GM23338 (cell line): Measurements from ENCODE around the gene TCHH. TPM values are rescaled to one million over a fixed set of nuclear protein-coding genes. Genes with fewer than 3 reads are reported as not detected.

ENCODE experiments used
- ATAC-seq: fragments of 200-7000 bp; cut with Tn5 transposase; 3 replicates; pipeline ENCODE4 v1.9.1; 2020
- DNase-seq: peaks from one replicate; pipeline ENCODE4 v3.0.0-alpha.2; 2015; ENCODE audit warnings: low spot score
- H2AFZ ChIP-seq: fragments of 200-600 bp; sonication (generic); 2 replicates; pipeline ENCODE4 v1.8.0; 2016; ENCODE audit warnings: antibody characterized with exemption, mild to moderate bottlenecking, moderate library complexity
- H3F3A ChIP-seq: fragments of 200-600 bp; sonication (generic); replicated peaks from 2 replicates; pipeline ENCODE4 v1.8.0; 2017; ENCODE audit warnings: antibody characterized with exemption, mixed run types, low read depth
- H3K27ac ChIP-seq: fragments of 200-600 bp; sonication (generic); 2 replicates; pipeline ENCODE4 v1.6.1; 2016; ENCODE audit warnings: low read depth
- H3K27me3 ChIP-seq: fragments of 200-600 bp; sonication (generic); 2 replicates; pipeline ENCODE4 v1.8.0; 2016; ENCODE audit warnings: mild to moderate bottlenecking, mixed run types, moderate library complexity; ENCODE audit not compliant: insufficient read depth
- H3K36me3 ChIP-seq: fragments of 200-600 bp; sonication (generic); 2 replicates; pipeline ENCODE4 v1.8.0; 2016; ENCODE audit warnings: mild to moderate bottlenecking; ENCODE audit not compliant: insufficient read depth
- H3K4me1 ChIP-seq: fragments of 200-600 bp; sonication (generic); 2 replicates; pipeline ENCODE4 v1.8.0; 2016; ENCODE audit warnings: mild to moderate bottlenecking, moderate library complexity; ENCODE audit not compliant: insufficient read depth
- H3K4me2 ChIP-seq: fragments of 200-600 bp; sonication (generic); 2 replicates; pipeline ENCODE4 v1.7.1; 2017; ENCODE audit warnings: mixed run types
- H3K4me3 ChIP-seq: fragments of 200-600 bp; sonication (generic); 2 replicates; pipeline ENCODE4 v1.6.1; 2016; ENCODE audit warnings: mixed run types
- H3K79me2 ChIP-seq: fragments of 200-600 bp; sonication (generic); replicated peaks from 2 replicates; pipeline ENCODE4 v1.8.0; 2017; ENCODE audit warnings: mild to moderate bottlenecking; ENCODE audit not compliant: insufficient read depth
- H3K9me2 ChIP-seq: fragments of 200-600 bp; sonication (generic); 2 replicates; pipeline ENCODE4 v1.8.0; 2017; ENCODE audit not compliant: insufficient read depth
- H4K20me1 ChIP-seq: fragments of 200-600 bp; sonication (generic); replicated peaks from 2 replicates; pipeline ENCODE4 v1.8.0; 2017; ENCODE audit warnings: mild to moderate bottlenecking; ENCODE audit not compliant: insufficient read depth
- H3K27ac Mint-ChIP-seq: 2 replicates; pipeline ENCODE4 v1.8.0; 2020; ENCODE audit warnings: inconsistent platforms, mild to moderate bottlenecking, moderate library complexity, mixed read lengths
- H3K27me3 Mint-ChIP-seq: 3 replicates; pipeline ENCODE4 v1.8.0; 2022; ENCODE audit warnings: low read depth, mild to moderate bottlenecking, moderate library complexity, mixed read lengths, inconsistent platforms; ENCODE audit not compliant: insufficient read depth, poor library complexity
- H3K36me3 Mint-ChIP-seq: 3 replicates; pipeline ENCODE4 v1.8.0; 2021; ENCODE audit warnings: low read depth, mild to moderate bottlenecking, inconsistent platforms, moderate library complexity, mixed read lengths
- H3K4me1 Mint-ChIP-seq: 3 replicates; pipeline ENCODE4 v1.8.0; 2020; ENCODE audit warnings: mild to moderate bottlenecking, inconsistent platforms, mixed read lengths
- H3K4me3 Mint-ChIP-seq: 3 replicates; pipeline ENCODE4 v1.8.0; 2021; ENCODE audit warnings: moderate library complexity, mild to moderate bottlenecking, inconsistent platforms, mixed read lengths
- H3K9me3 Mint-ChIP-seq: 3 replicates; pipeline ENCODE4 v1.8.0; 2020; ENCODE audit warnings: moderate library complexity, mild to moderate bottlenecking, inconsistent platforms, mixed read lengths
- CREB1 ChIP-seq: fragments of 250-450 bp; sonication (Bioruptor Pico); IDR thresholded peaks from 2 replicates; pipeline ENCODE4 v1.5.0; 2020; ENCODE audit warnings: low read depth, mild to moderate bottlenecking, moderate library complexity
- EZH2 ChIP-seq: fragments of 200-600 bp; sonication (generic); IDR thresholded peaks from one replicate; pipeline ENCODE4 v1.8.0; 2017; ENCODE audit warnings: antibody characterized with exemption, mild to moderate bottlenecking, low read depth; ENCODE audit not compliant: unreplicated experiment
- JUNB ChIP-seq: IDR thresholded peaks from one replicate; pipeline ENCODE4 v1.6.1; 2016; ENCODE audit warnings: antibody characterized with exemption; ENCODE audit not compliant: unreplicated experiment
- NANOG ChIP-seq: IDR thresholded peaks from 2 replicates; pipeline ENCODE4 v1.6.1; 2016; ENCODE audit warnings: antibody characterized with exemption, borderline replicate concordance
- POLR2AphosphoS5 ChIP-seq: IDR thresholded peaks from 2 replicates; pipeline ENCODE4 v1.6.1; 2016; ENCODE audit warnings: antibody characterized with exemption, low read depth
- STAT1 ChIP-seq: IDR thresholded peaks from one replicate; pipeline ENCODE4 v1.6.1; 2016; ENCODE audit warnings: antibody characterized with exemption; ENCODE audit not compliant: unreplicated experiment
- polyA plus RNA-seq: library from polyadenylated mRNA; unstranded; fragments of >200 nt; fragmentation: Nextera tagmentation; extraction: Ambion mirVana; gene quantifications from 2 replicates; pipeline ENCODE4 v1.2.1, GENCODE V29; 2016
- total RNA-seq: library from RNA; depleted of rRNA; stranded (reverse); fragments of >200 nt; shearing (Covaris generic); gene quantifications from 2 replicates; pipeline ENCODE4 v1.2.3, GENCODE V29; 2014
- TF ChIP-seq, protein P1 (sequence below): fragments of 250-450 bp; sonication (Bioruptor Pico); IDR thresholded peaks from 2 replicates; pipeline ENCODE4 v1.5.0; 2020; ENCODE audit warnings: mild to moderate bottlenecking, moderate library complexity
- TF ChIP-seq, protein P2 (sequence below): IDR thresholded peaks from one replicate; pipeline ENCODE4 v1.6.1; 2018; ENCODE audit warnings: antibody characterized with exemption; ENCODE audit not compliant: unreplicated experiment
- TF ChIP-seq, protein P3 (sequence below): IDR thresholded peaks from 2 replicates; pipeline ENCODE4 v1.6.1; 2016; ENCODE audit warnings: antibody characterized with exemption

The TCHH gene
- total and polyA plus RNA-seq, 2 experiments from 2014 or later, result 0.38 to 0.42 TPM

GRCh38 chr1:152127673-152128072, 12.4 kb upstream of the TCHH start (continued):
- no peak for TF ChIP-seq CREB1 (CRISPR knock-in tag)
- no peak for TF ChIP-seq JUNB
- TF ChIP-seq, protein P1, sequence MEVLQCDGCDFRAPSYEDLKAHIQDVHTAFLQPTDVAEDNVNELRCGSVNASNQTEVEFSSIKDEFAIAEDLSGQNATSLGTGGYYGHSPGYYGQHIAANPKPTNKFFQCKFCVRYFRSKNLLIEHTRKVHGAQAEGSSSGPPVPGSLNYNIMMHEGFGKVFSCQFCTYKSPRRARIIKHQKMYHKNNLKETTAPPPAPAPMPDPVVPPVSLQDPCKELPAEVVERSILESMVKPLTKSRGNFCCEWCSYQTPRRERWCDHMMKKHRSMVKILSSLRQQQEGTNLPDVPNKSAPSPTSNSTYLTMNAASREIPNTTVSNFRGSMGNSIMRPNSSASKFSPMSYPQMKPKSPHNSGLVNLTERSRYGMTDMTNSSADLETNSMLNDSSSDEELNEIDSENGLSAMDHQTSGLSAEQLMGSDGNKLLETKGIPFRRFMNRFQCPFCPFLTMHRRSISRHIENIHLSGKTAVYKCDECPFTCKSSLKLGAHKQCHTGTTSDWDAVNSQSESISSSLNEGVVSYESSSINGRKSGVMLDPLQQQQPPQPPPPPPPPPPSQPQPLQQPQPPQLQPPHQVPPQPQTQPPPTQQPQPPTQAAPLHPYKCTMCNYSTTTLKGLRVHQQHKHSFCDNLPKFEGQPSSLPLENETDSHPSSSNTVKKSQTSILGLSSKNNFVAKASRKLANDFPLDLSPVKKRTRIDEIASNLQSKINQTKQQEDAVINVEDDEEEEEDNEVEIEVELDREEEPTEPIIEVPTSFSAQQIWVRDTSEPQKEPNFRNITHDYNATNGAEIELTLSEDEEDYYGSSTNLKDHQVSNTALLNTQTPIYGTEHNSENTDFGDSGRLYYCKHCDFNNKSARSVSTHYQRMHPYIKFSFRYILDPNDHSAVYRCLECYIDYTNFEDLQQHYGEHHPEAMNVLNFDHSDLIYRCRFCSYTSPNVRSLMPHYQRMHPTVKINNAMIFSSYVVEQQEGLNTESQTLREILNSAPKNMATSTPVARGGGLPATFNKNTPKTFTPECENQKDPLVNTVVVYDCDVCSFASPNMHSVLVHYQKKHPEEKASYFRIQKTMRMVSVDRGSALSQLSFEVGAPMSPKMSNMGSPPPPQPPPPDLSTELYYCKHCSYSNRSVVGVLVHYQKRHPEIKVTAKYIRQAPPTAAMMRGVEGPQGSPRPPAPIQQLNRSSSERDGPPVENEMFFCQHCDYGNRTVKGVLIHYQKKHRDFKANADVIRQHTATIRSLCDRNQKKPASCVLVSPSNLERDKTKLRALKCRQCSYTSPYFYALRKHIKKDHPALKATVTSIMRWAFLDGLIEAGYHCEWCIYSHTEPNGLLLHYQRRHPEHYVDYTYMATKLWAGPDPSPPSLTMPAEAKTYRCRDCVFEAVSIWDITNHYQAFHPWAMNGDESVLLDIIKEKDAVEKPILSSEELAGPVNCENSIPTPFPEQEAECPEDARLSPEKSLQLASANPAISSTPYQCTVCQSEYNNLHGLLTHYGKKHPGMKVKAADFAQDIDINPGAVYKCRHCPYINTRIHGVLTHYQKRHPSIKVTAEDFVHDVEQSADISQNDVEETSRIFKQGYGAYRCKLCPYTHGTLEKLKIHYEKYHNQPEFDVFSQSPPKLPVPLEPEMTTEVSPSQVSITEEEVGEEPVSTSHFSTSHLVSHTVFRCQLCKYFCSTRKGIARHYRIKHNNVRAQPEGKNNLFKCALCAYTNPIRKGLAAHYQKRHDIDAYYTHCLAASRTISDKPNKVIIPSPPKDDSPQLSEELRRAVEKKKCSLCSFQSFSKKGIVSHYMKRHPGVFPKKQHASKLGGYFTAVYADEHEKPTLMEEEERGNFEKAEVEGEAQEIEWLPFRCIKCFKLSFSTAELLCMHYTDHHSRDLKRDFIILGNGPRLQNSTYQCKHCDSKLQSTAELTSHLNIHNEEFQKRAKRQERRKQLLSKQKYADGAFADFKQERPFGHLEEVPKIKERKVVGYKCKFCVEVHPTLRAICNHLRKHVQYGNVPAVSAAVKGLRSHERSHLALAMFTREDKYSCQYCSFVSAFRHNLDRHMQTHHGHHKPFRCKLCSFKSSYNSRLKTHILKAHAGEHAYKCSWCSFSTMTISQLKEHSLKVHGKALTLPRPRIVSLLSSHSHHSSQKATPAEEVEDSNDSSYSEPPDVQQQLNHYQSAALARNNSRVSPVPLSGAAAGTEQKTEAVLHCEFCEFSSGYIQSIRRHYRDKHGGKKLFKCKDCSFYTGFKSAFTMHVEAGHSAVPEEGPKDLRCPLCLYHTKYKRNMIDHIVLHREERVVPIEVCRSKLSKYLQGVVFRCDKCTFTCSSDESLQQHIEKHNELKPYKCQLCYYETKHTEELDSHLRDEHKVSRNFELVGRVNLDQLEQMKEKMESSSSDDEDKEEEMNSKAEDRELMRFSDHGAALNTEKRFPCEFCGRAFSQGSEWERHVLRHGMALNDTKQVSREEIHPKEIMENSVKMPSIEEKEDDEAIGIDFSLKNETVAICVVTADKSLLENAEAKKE (CRISPR knock-in tag), result no peak
- TF ChIP-seq NANOG, result no peak
- no peak for TF ChIP-seq POLR2AphosphoS5
- TF ChIP-seq STAT1, result no peak
- no peak for TF ChIP-seq EZH2

DNA sequence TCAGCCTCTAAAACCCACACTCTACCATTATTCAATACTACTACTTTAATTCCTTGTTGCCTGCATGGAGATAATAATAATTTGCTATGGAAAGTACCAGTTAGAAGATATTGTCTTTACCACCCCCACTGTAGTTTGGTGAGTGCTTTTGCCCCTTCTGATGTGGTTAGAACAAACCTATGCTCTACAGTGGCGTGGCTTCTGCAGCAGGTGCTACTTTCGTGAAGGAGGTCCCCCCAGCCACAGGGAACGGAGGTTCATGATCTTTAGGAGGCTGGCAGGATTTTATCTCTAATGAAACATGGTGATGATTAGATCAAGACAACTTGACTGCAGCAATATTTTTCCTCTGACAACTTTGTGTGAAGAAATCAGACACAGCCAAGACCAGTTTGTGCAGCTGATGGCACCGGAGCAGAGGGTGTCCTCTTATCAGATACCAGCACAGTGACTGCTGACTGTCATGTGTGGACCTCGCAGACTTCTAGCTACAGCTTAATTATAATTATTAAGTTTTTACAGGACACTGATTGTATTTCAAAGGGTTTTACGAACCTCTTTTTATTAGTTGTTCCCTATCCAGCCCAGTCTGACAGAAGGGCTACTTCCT, 10.7 kb upstream of the TCHH start:
- Histone ChIP-seq H3K9me2 (peaks cover 12% of the 10 kb centered on the region), H4K20me1 (no peaks in the 10 kb centered on the region), H2AFZ (no peak overlapping the region), H3K4me1 (0 out of 2 replicates have a peak, but pooled peaks cover 4% of the 10 kb centered on the region), H3K27me3 (no peaks in the 10 kb centered on the region), H3K79me2 (no peaks in the 10 kb centered on the region), H3K36me3 (no peaks in the 10 kb centered on the region), H3F3A (no peaks in the 10 kb centered on the region), H3K27ac (no peak overlapping the region), H3K4me2 (no peak overlapping the region), H3K4me3 (no peak overlapping the region)
- no peak for DNase-seq
- Mint-ChIP-seq H3K4me3 (no peak overlapping the region), H3K27ac (no peak overlapping the region), H3K36me3 (no peaks in the 10 kb centered on the region), H3K9me3 (no peaks in the 10 kb centered on the region; the same call in 2 of the 3 replicates), H3K27me3 (peaks cover 2% of the 10 kb centered on the region), H3K4me1 (no peaks in the 10 kb centered on the region)
- no peak for ATAC-seq
- TF ChIP-seq, protein P2, sequence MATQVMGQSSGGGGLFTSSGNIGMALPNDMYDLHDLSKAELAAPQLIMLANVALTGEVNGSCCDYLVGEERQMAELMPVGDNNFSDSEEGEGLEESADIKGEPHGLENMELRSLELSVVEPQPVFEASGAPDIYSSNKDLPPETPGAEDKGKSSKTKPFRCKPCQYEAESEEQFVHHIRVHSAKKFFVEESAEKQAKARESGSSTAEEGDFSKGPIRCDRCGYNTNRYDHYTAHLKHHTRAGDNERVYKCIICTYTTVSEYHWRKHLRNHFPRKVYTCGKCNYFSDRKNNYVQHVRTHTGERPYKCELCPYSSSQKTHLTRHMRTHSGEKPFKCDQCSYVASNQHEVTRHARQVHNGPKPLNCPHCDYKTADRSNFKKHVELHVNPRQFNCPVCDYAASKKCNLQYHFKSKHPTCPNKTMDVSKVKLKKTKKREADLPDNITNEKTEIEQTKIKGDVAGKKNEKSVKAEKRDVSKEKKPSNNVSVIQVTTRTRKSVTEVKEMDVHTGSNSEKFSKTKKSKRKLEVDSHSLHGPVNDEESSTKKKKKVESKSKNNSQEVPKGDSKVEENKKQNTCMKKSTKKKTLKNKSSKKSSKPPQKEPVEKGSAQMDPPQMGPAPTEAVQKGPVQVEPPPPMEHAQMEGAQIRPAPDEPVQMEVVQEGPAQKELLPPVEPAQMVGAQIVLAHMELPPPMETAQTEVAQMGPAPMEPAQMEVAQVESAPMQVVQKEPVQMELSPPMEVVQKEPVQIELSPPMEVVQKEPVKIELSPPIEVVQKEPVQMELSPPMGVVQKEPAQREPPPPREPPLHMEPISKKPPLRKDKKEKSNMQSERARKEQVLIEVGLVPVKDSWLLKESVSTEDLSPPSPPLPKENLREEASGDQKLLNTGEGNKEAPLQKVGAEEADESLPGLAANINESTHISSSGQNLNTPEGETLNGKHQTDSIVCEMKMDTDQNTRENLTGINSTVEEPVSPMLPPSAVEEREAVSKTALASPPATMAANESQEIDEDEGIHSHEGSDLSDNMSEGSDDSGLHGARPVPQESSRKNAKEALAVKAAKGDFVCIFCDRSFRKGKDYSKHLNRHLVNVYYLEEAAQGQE, result no peak
- TF ChIP-seq, protein P3, sequence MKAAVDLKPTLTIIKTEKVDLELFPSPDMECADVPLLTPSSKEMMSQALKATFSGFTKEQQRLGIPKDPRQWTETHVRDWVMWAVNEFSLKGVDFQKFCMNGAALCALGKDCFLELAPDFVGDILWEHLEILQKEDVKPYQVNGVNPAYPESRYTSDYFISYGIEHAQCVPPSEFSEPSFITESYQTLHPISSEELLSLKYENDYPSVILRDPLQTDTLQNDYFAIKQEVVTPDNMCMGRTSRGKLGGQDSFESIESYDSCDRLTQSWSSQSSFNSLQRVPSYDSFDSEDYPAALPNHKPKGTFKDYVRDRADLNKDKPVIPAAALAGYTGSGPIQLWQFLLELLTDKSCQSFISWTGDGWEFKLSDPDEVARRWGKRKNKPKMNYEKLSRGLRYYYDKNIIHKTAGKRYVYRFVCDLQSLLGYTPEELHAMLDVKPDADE, result no peak
- TF ChIP-seq POLR2AphosphoS5, result no peak
- TF ChIP-seq EZH2, result no peak
